HG02763 (cell line): ENCODE measurements around the gene ALG1L2.
"Not testable (repeated sequence)": the region's sequence is repeated elsewhere in the genome, so short reads cannot be mapped to it uniquely, and the experiment has no call there.

ENCODE experiments used
- ATAC-seq: cut with Tn5 transposase; IDR thresholded peaks from one replicate; pipeline ENCODE4 v1.9.1; 2021; ENCODE audit warnings: mild to moderate bottlenecking, moderate library complexity; ENCODE audit not compliant: unreplicated experiment

ALG1L2 gene

DNA sequence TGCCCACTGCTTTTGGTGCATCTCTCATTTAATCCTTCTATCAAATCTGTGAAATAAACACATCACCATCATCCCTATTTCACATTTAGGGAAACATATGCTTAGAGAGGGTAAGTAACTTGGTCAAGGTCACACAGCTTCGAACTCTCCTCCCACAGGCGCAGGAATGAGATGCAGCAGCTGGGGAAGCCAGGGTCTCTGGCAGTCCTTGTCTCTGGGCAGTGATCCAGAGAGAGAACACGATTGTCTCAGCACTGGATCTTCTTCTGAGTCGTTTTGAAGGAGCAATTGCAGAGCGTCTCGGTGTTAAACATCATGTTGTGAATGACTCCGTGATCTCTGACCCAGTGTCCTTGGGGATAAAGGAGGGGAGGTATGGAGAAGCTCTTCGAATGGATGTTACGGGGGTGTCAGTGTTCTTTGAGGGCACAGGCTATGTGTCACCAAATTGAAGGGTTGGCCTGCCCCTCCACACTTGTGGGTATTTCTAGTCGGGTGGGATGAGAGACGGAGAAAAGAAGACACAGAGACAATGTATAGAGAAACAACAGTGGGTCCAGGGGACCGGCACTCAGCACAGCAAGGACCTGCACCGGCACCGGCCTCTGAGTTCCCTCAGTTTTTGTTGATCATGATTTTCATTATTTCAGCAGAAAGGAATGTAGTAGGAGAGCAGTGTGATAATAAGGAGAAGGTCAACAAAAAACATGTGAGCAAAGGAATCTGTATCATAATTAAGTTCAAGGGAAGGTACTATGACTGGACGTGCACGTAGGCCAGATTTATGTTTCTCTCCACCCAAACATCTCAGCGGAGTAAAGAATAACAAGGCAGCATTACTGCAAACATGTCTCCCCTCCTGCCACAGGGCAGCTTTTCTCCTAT lies 41.5 kb downstream of the ALG1L2 start:
- not testable (repeated sequence) for ATAC-seq

DNA sequence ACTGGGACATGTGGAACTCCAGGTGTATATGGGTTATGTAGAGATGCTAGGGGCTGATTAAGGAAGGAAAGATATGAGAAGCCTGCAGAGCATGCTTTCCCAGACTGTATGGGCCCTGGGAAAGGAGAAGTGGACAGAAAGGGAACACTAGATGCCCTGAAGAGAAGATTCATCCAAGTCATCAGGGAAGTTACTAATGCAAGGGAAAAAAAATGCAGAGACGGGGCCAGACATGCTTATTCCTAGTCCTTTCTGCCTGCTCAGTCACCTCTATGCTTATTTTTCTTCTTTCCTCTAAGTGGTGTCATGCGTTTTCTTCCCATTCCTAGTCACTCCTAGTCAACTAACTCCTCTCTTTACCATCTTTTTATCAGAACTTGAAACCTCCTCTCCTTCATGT lies 43.8 kb downstream of the ALG1L2 start:
- not testable (repeated sequence) for ATAC-seq

DNA sequence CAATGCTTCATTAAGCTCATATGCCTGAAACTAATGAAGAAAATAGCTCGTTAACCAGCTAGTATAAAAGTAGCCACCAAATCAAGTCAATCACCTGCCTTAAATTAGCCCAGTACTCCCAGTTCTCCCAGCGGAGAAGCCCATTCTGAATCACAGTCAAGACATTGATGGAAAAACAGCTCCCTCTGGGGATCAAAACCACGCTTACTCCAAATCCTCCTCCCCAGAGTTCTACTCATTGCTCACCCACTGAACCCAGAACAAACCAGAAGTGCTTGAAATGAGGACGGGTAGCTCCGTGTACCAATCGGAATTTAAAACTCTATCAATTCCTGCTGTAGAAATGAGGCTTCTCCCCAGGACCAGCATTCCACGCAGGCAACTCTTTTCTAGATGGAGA lies 54.7 kb downstream of the ALG1L2 start:
- ATAC-seq = not testable (repeated sequence)

DNA sequence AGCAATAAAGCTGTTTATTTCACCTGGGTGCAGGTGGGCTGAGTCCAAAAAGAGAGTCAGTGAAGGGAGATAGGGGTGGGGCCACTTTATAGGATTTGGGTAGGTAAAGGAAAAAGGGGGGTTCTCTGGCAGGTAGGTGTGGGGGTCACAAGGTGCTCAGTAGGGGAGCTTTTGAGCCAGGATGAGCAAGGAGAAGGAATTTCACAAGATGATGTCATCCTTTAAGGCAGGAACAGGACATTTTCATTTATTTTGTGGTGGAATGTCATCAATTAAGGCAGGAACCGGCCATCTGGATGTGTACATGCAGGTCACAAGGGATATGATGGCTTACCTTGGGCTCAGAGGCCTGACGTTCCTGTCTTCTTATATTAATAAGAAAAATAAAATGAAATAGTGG lies 56.1 kb downstream of the ALG1L2 start:
- ATAC-seq = not testable (repeated sequence)

DNA sequence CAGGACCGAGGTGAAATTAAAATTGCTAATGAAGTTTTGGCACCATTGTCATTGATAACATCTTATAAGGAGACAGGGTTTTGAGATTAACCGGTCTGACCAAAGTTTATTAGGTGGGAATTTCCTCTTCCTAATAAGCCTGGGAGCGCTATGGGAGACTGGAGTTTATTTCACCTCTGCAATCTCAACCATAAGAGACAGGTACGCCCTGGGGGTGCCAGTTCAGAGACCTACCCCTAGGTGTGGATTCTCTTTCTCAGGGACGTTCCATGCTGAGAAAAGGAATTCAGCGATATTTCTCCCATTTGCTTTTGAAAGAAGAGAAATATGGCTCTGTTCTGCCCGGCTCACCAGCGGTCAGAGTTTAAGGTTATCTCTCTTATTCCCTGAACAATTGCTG lies 57.4 kb downstream of the ALG1L2 start:
- ATAC-seq = not testable (repeated sequence)

DNA sequence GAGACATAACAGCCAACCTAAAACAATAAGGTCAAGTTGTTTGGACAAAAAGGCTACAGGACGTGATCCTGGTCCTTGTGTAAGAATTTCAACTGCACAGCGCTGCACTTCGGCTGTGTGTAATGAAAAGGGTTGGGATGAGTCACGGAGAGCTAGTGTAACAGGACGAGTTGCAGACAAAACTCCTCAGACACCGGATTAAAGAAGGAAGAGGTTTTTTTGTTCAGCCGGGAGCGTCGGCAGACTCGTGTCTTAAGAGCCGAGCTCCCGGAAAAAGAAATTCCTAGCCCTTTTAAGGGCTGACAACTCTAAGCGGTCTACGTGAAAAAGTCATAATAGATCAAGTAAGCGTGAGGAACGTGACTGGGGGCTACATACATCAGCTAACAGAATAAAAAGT lies 59.1 kb downstream of the ALG1L2 start:
- ATAC-seq = not testable (repeated sequence)

DNA sequence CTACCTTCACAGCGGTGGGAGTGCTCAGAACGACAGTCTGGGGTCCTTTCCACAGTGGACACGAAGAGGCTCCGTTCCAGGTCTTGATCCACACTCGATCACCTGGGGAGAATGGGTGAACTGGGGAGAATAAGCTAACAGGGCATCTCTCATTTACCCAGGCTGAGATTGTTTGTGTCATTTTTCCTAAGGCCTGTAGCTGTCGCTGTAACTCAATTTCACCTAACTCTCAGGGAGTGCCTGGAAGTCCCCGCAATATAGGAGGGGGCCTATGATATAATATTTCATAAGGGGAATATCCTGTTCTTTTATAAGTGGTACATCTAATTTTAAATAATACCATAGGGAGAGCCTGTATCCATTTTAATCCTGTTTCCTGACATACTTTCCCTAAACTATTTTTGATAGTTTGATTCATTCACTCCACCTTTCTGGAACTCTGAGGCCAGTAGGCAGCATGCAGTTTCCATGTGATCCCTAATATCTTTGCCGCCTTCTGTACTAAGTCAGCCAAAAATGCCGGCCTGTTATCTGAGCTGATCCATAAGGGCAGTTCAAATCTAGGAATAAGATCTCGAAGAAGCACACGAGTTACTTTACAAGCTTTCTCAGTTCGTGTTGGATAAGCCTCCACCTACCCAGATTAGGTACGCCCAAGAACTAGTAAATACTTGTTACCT lies 62.2 kb downstream of the ALG1L2 start:
- not testable (repeated sequence) for ATAC-seq

DNA sequence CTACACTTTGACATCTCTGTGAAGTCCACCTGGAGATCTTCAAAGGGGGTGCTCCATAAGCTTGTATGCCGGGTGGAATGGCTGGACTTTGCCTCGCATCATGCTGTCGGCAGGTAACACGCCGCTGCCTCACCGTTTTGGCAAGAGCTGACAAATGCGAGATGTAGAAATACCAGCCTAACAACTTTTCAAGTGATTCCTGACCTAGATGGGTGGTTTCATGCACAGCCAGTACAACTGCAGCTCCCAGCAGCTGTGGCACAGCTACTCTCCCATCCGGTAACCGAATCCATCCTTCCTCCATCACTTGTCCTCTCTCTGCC lies 62.7 kb downstream of the ALG1L2 start:
- ATAC-seq = not testable (repeated sequence)

DNA sequence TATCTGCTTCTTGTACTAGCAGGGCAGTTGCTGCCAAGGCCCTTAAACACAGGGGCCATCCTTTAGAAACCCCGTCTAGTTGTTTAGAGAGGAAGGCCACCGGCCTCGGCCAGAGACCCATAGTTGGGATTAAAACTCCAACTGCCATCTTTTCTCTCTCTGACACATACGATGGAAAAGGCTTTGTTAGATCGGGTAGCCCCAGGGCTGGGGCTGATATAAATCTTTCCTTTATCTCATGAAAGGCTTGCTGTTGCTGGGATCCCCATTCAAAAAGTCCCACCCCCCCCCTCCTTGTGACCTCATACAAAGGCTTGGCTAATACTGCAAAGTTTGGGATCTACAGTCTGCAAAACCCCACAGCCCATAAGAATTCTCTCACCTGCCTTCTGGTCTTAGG lies 63.8 kb downstream of the ALG1L2 start:
- not testable (repeated sequence) for ATAC-seq

DNA sequence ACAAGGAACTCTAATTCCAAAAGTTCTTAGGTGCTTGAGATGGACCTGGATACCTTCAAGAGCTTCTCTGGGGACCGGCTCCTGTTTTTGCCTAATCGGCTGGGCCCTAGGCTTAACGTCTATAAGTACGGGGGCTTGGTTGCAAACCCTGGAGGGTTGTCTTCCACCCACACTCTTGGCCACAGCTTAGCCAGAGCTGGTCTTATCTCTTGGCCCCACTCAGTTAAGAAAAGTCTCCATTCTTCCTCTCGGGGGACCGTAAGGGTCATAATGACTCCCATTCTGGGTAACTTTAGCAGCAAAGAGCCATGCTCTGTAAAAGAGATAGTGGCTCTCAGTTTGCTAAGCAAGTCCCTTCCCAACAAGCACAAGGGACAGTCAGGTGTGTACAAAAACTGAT lies 64.8 kb downstream of the ALG1L2 start:
- not testable (repeated sequence) for ATAC-seq
